Vagina (tissue), 2 donors: ENCODE results near the gene KCNJ15. TPM values are rescaled to one million over a fixed set of nuclear protein-coding genes. Genes with fewer than 3 reads are reported as not detected.

ENCODE experiments used
- DNase-seq, 2 donors: peaks; one replicate each; pipeline ENCODE4 v3.0.0-alpha.2; 2017; ENCODE audit errors: extremely low spot score in 2 of 2
- H3K27ac ChIP-seq: fragments of 200-600 bp; sonication (generic); one replicate; pipeline ENCODE4 v1.5.1; 2019
- H3K27me3 ChIP-seq: fragments of 200-600 bp; sonication (generic); one replicate; pipeline ENCODE4 v1.5.1; 2019
- H3K36me3 ChIP-seq, 2 donors: fragments of 200-600 bp; sonication (generic); one replicate each; pipeline ENCODE4 v1.5.1; 2017 to 2019
- H3K4me1 ChIP-seq: fragments of 200-600 bp; sonication (generic); one replicate; pipeline ENCODE4 v1.5.1; 2019
- H3K4me3 ChIP-seq, 2 donors: fragments of 200-600 bp; sonication (generic); 1 replicate in 1 of 2; 2 replicates in 1 of 2; pipeline ENCODE4 v1.5.1; 2016 to 2019
- H3K9me3 ChIP-seq: fragments of 200-600 bp; sonication (generic); one replicate; pipeline ENCODE4 v1.5.1; 2019
- CTCF ChIP-seq, 3 experiments: fragments of 450-650 bp in 2 of 3; fragments of 200-600 bp in 1 of 3; sonication (generic) in 1 of 3; IDR thresholded peaks; one replicate each; pipeline ENCODE4 v1.5.1; 2017 to 2019; ENCODE audit warnings: antibody characterized with exemption in 3 of 3, mild to moderate bottlenecking in 2 of 3, moderate library complexity in 2 of 3
- POLR2A ChIP-seq, 2 donors: fragments of 450-650 bp; IDR thresholded peaks; one replicate each; pipeline ENCODE4 v1.6.1; 2017; ENCODE audit warnings: antibody characterized with exemption in 2 of 2, mild to moderate bottlenecking in 2 of 2, moderate library complexity in 2 of 2
- POLR2AphosphoS5 ChIP-seq, 2 donors: sonication (generic); formaldehyde crosslinking; IDR thresholded peaks; one replicate each; pipeline ENCODE4 v1.9.0; 2017; ENCODE audit warnings: antibody characterized with exemption in 2 of 2, mild to moderate bottlenecking in 2 of 2, low read depth in 1 of 2; ENCODE audit not compliant: insufficient read depth in 1 of 2
- intact Hi-C: fragments of 100-400 bp; cut with DNase I; formaldehyde crosslinking; loops from one replicate; pipeline ENCODE4 v1.15.1; 2023
- total RNA-seq: library from RNA; depleted of rRNA; stranded (reverse); fragments of >200 nt; gene quantifications from one replicate; pipeline ENCODE4 v1.2.3, GENCODE V29; 2016

The KCNJ15 gene
- total RNA-seq, 1 donor from 2014 or later = 12.3 TPM

GRCh38 chr21:38325216-38325615, 68.4 kb downstream of the KCNJ15 start:
- Histone ChIP-seq H3K27ac (no peak overlapping the region), H3K4me3 (no peak overlapping the region), H3K9me3 (no peaks in the 10 kb centered on the region), H3K27me3 (no peaks in the 10 kb centered on the region), H3K36me3 (no peaks in the 10 kb centered on the region), H3K4me1 (peaks cover 4% of the 10 kb centered on the region)
- peak in 1 of 2 donors; percentile 11 for DNase-seq
- intact Hi-C loops = no loop called here
- TF ChIP-seq POLR2AphosphoS5 (IDR thresholded peaks at IDR 0.05; ENCODE audit: insufficient read depth in 1 of 2, low read depth in 1 of 2) (no peak), CTCF (IDR thresholded peaks at IDR 0.05) (no peak), POLR2A (IDR thresholded peaks at IDR 0.05) (no peak)

- peak in 1 of 2 donors; percentile 34 for DNase-seq
- intact Hi-C loops = no loop called here
- no peaks in the 10 kb centered on the region for H3K9me3 ChIP-seq
- no peaks in the 10 kb centered on the region for H3K27me3 ChIP-seq
- H3K27ac ChIP-seq = no peak overlapping the region
- peaks cover 4% of the 10 kb centered on the region for H3K4me1 ChIP-seq
- no peaks in the 10 kb centered on the region for H3K36me3 ChIP-seq
- H3K4me3 ChIP-seq = no peak overlapping the region
- TF ChIP-seq CTCF (IDR thresholded peaks at IDR 0.05) (no peak), POLR2A (IDR thresholded peaks at IDR 0.05) (no peak), POLR2AphosphoS5 (IDR thresholded peaks at IDR 0.05; ENCODE audit: insufficient read depth in 1 of 2, low read depth in 1 of 2) (no peak)
These were observed 69.1 kb downstream of the KCNJ15 start for GRCh38 chr21:38325731-38326420.

- intact Hi-C loops = no loop called here
- no peaks in the 10 kb centered on the region for H3K9me3 ChIP-seq
- no peak overlapping the region for H3K4me3 ChIP-seq
- peak in 1 of 2 donors; percentile 47 for DNase-seq
- H3K36me3 ChIP-seq = no peaks in the 10 kb centered on the region
- H3K4me1 ChIP-seq = peaks cover 4% of the 10 kb centered on the region
- H3K27ac ChIP-seq = no peak overlapping the region
- no peaks in the 10 kb centered on the region for H3K27me3 ChIP-seq
- no peak for TF ChIP-seq POLR2AphosphoS5 (IDR thresholded peaks at IDR 0.05; ENCODE audit: insufficient read depth in 1 of 2, low read depth in 1 of 2)
- no peak for TF ChIP-seq POLR2A (IDR thresholded peaks at IDR 0.05)
- no peak for TF ChIP-seq CTCF (IDR thresholded peaks at IDR 0.05)
These were observed 69.6 kb downstream of the KCNJ15 start for GRCh38 chr21:38326429-38326828.

- DNase-seq = peak in 1 of 2 donors; percentile 56
- H3K36me3 ChIP-seq = no peaks in the 10 kb centered on the region
- no peak overlapping the region for H3K4me3 ChIP-seq
- TF ChIP-seq POLR2AphosphoS5 (IDR thresholded peaks at IDR 0.05; ENCODE audit: insufficient read depth in 1 of 2, low read depth in 1 of 2) (no peak), POLR2A (IDR thresholded peaks at IDR 0.05) (no peak), CTCF (IDR thresholded peaks at IDR 0.05) (no peak)
- no peaks in the 10 kb centered on the region for H3K9me3 ChIP-seq
- H3K4me1 ChIP-seq = peaks cover 4% of the 10 kb centered on the region
- no peak overlapping the region for H3K27ac ChIP-seq
- intact Hi-C loops = no loop called here
- H3K27me3 ChIP-seq = no peaks in the 10 kb centered on the region
These were observed 70.1 kb downstream of the KCNJ15 start for GRCh38 chr21:38326899-38327298.

GRCh38 chr21:38327984-38328383, 71.2 kb downstream of the KCNJ15 start:
- peaks cover 4% of the 10 kb centered on the region for H3K4me1 ChIP-seq
- no peak for TF ChIP-seq CTCF (IDR thresholded peaks at IDR 0.05)
- no peak for TF ChIP-seq POLR2A (IDR thresholded peaks at IDR 0.05)
- no peaks in the 10 kb centered on the region for H3K9me3 ChIP-seq
- H3K27me3 ChIP-seq = no peaks in the 10 kb centered on the region
- no peak overlapping the region for H3K27ac ChIP-seq
- intact Hi-C loops = no loop called here
- H3K36me3 ChIP-seq = no peaks in the 10 kb centered on the region
- H3K4me3 ChIP-seq = no peak overlapping the region
- DNase-seq = no peak
